SU-DHL-6 (cell line): ENCODE results near the gene PDE6H.

Experiments
- H2AFZ ChIP-seq: fragments of 200-600 bp; sonication (generic); 2 replicates; pipeline ENCODE4 v1.6.1; 2014; ENCODE audit warnings: low read depth, mild to moderate bottlenecking, moderate library complexity, mixed read lengths, antibody characterized with exemption, low read length; ENCODE audit not compliant: severe bottlenecking
- H3F3A ChIP-seq: fragments of 200-600 bp; shearing (Covaris generic); 2 replicates; pipeline ENCODE4 v1.6.0; 2016; ENCODE audit warnings: antibody characterized with exemption, mild to moderate bottlenecking; ENCODE audit not compliant: insufficient read depth
- H3K27ac ChIP-seq: fragments of 200-600 bp; sonication (generic); 2 replicates; pipeline ENCODE4 v1.5.1; 2016; ENCODE audit warnings: low read depth, mild to moderate bottlenecking, low read length, moderate library complexity, mixed read lengths
- H3K27me3 ChIP-seq: fragments of 200-600 bp; sonication (generic), shearing (Covaris generic); 2 replicates; pipeline ENCODE4 v1.6.0; 2014; ENCODE audit warnings: mild to moderate bottlenecking, low read length
- H3K36me3 ChIP-seq: fragments of 200-600 bp; sonication (generic); 2 replicates; pipeline ENCODE4 v1.6.1; 2014; ENCODE audit warnings: mild to moderate bottlenecking, low read length, mixed read lengths
- H3K4me2 ChIP-seq: fragments of 300-600, 200-600 bp; shearing (Covaris generic), sonication (generic); 2 replicates; pipeline ENCODE4 v1.6.0; 2014; ENCODE audit warnings: low read length, low read depth, mild to moderate bottlenecking; ENCODE audit not compliant: poor library complexity, severe bottlenecking
- H3K4me3 ChIP-seq: fragments of 200-600 bp; sonication (generic); 2 replicates; pipeline ENCODE4 v1.5.1; 2014; ENCODE audit warnings: antibody characterized with exemption, low read length, mild to moderate bottlenecking, mixed read lengths; ENCODE audit not compliant: insufficient read depth, poor library complexity, severe bottlenecking
- H3K79me2 ChIP-seq: fragments of 200-600 bp; sonication (generic); 2 replicates; pipeline ENCODE4 v1.6.1; 2014; ENCODE audit warnings: mild to moderate bottlenecking, low read length, moderate library complexity; ENCODE audit not compliant: insufficient read depth
- H3K9ac ChIP-seq: fragments of 200-600 bp; sonication (generic); 2 replicates; pipeline ENCODE4 v1.7.0; 2014; ENCODE audit warnings: mild to moderate bottlenecking, low read length
- H3K9me2 ChIP-seq: fragments of 200-600 bp; sonication (generic); replicated peaks from 2 replicates; pipeline ENCODE4 v1.6.1; 2014; ENCODE audit warnings: low read length; ENCODE audit not compliant: insufficient read depth
- H3K9me3 ChIP-seq: fragments of 200-600 bp; sonication (generic); 2 replicates; pipeline ENCODE4 v1.6.1; 2014; ENCODE audit warnings: low read length, mixed read lengths; ENCODE audit not compliant: insufficient read depth
- H4K20me1 ChIP-seq: fragments of 200-600 bp; sonication (generic); 2 replicates; pipeline ENCODE4 v1.6.1; 2014; ENCODE audit warnings: low read depth, mild to moderate bottlenecking, antibody characterized with exemption, low read length, moderate library complexity, mixed read lengths
- EZH2phosphoT487 ChIP-seq: fragments of 200-600 bp; sonication (generic), shearing (Covaris generic); conservative IDR thresholded peaks from 2 replicates; pipeline ENCODE4 v1.6.1; 2018; ENCODE audit warnings: mild to moderate bottlenecking, antibody characterized with exemption, low read length, moderate library complexity, mixed read lengths
- TF ChIP-seq, protein P1 (sequence below): fragments of 200-600 bp; sonication (generic); IDR thresholded peaks from one replicate; pipeline ENCODE4 v1.5.1; 2017; ENCODE audit warnings: antibody characterized with exemption, mild to moderate bottlenecking, low read length, moderate library complexity; ENCODE audit not compliant: insufficient read depth, poor library complexity, severe bottlenecking

The PDE6H gene

DNA sequence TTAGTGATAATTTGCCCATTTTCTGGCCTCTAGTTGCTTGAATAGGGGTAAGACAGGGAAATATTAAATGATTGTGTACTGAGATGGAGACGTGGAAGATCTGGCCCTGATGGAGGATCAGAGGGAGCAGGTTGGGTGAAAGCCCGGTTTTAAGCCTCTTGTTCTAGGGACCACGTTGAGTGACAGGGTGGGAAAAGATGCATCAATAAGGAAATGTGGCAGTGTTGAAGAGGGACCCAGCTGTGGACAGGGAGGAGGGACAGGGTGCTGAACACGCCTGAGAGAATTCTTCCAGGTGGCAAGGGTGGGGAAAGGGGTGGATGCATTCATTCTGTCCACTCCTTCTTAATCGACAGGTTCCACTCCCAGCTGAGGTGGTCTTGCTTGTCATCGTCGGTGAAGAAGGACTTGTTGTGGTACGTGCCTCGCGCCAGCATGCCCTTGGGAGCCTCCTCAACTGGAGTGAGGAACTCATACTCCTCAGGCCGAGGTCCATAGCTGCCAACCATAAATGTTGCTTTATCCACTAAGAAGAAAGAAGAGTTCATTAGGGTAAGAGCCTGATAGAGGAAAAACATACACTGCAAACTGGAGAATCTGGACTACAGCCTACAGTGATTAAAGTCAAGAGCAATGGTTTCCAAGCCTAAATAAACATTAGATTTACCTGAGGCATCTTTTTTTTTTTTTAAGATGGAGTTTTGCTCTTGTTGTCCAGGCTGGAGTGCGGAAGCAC is 30.5 kb upstream of the PDE6H start:
- Histone ChIP-seq H3F3A (peaks cover 48% of the 10 kb centered on the region), H3K36me3 (peaks cover 48% of the 10 kb centered on the region), H2AFZ (no peak overlapping the region), H3K79me2 (no peaks in the 10 kb centered on the region; the same call in 1 of the 2 replicates), H4K20me1 (no peaks in the 10 kb centered on the region), H3K9me3 (no peaks in the 10 kb centered on the region), H3K9ac (no peak overlapping the region), H3K4me2 (no peak overlapping the region), H3K4me3 (no peak overlapping the region), H3K27me3 (no peaks in the 10 kb centered on the region), H3K27ac (no peak overlapping the region), H3K9me2 (no peaks in the 10 kb centered on the region)
- TF ChIP-seq EZH2phosphoT487: no peak
- TF ChIP-seq, protein P1, sequence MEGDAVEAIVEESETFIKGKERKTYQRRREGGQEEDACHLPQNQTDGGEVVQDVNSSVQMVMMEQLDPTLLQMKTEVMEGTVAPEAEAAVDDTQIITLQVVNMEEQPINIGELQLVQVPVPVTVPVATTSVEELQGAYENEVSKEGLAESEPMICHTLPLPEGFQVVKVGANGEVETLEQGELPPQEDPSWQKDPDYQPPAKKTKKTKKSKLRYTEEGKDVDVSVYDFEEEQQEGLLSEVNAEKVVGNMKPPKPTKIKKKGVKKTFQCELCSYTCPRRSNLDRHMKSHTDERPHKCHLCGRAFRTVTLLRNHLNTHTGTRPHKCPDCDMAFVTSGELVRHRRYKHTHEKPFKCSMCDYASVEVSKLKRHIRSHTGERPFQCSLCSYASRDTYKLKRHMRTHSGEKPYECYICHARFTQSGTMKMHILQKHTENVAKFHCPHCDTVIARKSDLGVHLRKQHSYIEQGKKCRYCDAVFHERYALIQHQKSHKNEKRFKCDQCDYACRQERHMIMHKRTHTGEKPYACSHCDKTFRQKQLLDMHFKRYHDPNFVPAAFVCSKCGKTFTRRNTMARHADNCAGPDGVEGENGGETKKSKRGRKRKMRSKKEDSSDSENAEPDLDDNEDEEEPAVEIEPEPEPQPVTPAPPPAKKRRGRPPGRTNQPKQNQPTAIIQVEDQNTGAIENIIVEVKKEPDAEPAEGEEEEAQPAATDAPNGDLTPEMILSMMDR: no peak

DNA sequence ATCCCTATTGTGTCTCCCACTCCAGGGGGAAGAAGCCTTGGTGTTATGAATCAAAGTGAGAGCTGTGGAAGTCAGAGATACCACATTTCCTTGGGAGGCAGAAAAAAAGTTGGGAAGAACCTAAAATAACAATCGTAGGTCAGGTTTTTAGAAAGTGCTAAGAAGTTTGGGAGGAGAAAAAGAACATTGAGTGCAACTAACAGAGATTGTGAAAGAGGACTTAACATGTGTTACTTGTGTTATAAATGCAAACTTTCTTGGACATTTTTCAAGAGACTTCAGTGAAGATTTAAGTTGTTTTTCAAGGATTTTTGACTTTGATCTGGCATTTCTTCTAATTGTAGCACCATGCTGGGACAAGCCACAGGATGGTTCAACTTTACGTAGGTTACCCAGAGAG is 26.7 kb upstream of the PDE6H start:
- Histone ChIP-seq H4K20me1 (no peaks in the 10 kb centered on the region), H3K4me3 (no peak overlapping the region), H3F3A (peaks cover 60% of the 10 kb centered on the region), H3K4me2 (no peak overlapping the region), H3K36me3 (peaks cover 69% of the 10 kb centered on the region), H3K9me3 (no peaks in the 10 kb centered on the region), H3K9me2 (no peaks in the 10 kb centered on the region), H2AFZ (no peak overlapping the region), H3K79me2 (peaks cover 24% of the 10 kb centered on the region), H3K27ac (no peak overlapping the region), H3K27me3 (no peaks in the 10 kb centered on the region), H3K9ac (no peak overlapping the region)
- TF ChIP-seq EZH2phosphoT487: no peak
- TF ChIP-seq, protein P1: no peak

DNA sequence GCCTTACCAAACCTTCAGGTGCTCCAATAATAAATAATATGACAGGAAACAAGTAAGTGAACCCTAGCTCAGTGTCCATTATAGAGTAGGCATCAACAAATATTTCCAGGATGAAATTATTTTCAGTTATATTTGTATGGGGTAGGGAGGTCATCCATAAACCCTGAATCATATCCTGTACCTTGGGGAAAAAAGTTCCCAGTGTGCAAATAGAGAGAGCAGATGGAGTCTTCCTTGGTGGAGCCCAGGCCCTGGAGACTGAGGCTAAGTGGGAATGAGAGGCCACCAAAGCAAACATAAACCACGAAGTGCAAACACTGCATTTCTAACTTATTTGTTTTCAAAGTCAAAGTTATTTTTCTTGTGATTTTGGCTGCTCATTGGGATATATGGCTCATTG is 26.0 kb upstream of the PDE6H start:
- TF ChIP-seq EZH2phosphoT487: no peak
- TF ChIP-seq, protein P1: no peak
- Histone ChIP-seq H3K4me3 (no peak overlapping the region), H3K9ac (no peak overlapping the region), H3K9me2 (no peaks in the 10 kb centered on the region), H3F3A (peaks cover 60% of the 10 kb centered on the region), H3K79me2 (peaks cover 31% of the 10 kb centered on the region), H3K27ac (peak overlapping the region; percentile 96; the same call in 1 of the 2 replicates), H2AFZ (no peak overlapping the region), H3K27me3 (no peaks in the 10 kb centered on the region), H3K9me3 (no peaks in the 10 kb centered on the region), H3K36me3 (peaks cover 65% of the 10 kb centered on the region), H3K4me2 (no peak overlapping the region), H4K20me1 (no peaks in the 10 kb centered on the region)
